DND-41 (cell line): Measurements from ENCODE around the gene IFT20.

Experiments
- EZH2 ChIP-seq: IDR thresholded peaks from 3 replicates; pipeline ENCODE4 v1.6.1; 2012; ENCODE audit warnings: borderline replicate concordance, low read depth, mild to moderate bottlenecking, moderate library complexity, low read length, inconsistent platforms; ENCODE audit not compliant: severe bottlenecking
- TF ChIP-seq, protein P1 (sequence below): IDR thresholded peaks from 2 replicates; pipeline ENCODE4 v1.5.1; 2012; ENCODE audit warnings: borderline replicate concordance, low read length, moderate library complexity, mild to moderate bottlenecking; ENCODE audit not compliant: poor library complexity, severe bottlenecking; ENCODE audit errors: extremely low read depth

DNA sequence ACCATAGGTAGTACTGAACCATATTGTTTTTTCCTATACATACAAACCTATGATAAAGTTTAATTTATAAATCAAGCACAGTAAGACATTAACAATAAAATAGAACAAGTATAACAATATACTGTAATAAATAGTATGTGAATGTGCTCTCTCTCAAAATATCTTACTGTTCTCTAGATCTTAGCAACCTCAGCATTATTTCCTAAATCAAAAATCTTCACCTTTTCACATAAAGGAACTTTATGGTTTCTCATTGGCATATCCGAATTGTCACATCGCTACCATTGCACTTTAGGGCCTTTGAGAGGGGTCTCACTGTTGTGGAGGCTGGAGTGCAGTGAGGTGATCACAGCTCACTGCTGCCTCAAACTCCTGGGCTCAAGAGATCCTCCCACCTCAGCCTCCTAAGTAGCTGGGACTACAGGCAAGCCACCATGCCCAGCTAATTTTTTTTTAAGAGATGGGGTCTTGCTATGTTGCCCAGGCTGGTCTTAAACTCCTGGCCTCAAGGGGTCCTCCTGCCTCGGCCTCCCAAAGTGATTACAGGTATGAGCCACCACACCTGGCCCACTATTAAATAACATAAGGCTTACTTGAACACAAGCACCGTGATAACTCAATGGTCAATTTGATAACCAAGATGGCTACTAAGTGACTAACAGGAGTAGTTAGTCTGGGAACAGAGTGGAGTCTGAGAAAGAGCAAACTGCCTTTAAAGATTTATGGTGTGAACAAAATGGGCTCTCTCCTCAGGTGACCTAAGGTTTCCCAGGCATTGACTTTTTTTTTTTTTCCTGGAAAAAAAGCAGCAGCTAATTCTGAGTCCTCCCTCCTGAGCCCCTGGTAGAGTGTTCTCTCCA lies 19.2 kb downstream of the IFT20 start:
- no peak for TF ChIP-seq EZH2
- TF ChIP-seq, protein P1, sequence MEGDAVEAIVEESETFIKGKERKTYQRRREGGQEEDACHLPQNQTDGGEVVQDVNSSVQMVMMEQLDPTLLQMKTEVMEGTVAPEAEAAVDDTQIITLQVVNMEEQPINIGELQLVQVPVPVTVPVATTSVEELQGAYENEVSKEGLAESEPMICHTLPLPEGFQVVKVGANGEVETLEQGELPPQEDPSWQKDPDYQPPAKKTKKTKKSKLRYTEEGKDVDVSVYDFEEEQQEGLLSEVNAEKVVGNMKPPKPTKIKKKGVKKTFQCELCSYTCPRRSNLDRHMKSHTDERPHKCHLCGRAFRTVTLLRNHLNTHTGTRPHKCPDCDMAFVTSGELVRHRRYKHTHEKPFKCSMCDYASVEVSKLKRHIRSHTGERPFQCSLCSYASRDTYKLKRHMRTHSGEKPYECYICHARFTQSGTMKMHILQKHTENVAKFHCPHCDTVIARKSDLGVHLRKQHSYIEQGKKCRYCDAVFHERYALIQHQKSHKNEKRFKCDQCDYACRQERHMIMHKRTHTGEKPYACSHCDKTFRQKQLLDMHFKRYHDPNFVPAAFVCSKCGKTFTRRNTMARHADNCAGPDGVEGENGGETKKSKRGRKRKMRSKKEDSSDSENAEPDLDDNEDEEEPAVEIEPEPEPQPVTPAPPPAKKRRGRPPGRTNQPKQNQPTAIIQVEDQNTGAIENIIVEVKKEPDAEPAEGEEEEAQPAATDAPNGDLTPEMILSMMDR = no peak
